ENCODE data around the gene CERT1. TPM values are rescaled to one million over a fixed set of nuclear protein-coding genes. Genes with fewer than 3 reads are reported as not detected.

Gene CERT1
- total and polyA plus RNA-seq, 9 of the 15 experiments (the other 6 are each of a cell fraction or from before 2014, with no cell fraction given) = 3.4 to 24.7 (median 9.8) TPM

- TF ChIP-seq E2F6 (IDR thresholded peaks at IDR 0.05; ENCODE audit: borderline replicate concordance in 1 of 2, extremely low read depth in 1 of 2, insufficient read depth in 1 of 2, insufficient read length in 1 of 2, low read depth in 1 of 2, low read length in 1 of 2, poor library complexity in 1 of 2, severe bottlenecking in 1 of 2) (peak; percentile 77 to 92), EWSR1 (IDR thresholded peaks at IDR 0.05; ENCODE audit: borderline replicate concordance, low read depth, partially characterized antibody) (no peak), NKRF (IDR thresholded peaks at IDR 0.05; ENCODE audit: borderline replicate concordance) (peak; percentile 50), ZNF217 (CRISPR knock-in tag; IDR thresholded peaks at IDR 0.05) (no peak), NR4A1 (CRISPR knock-in tag; IDR thresholded peaks at IDR 0.05) (0 out of 2 replicates have a peak, but pooled peaks have one; percentile 8), NR4A1 (tag; IDR thresholded peaks at IDR 0.05) (no peak), MBD2 (IDR thresholded peaks at IDR 0.05; ENCODE audit: borderline replicate concordance, low read depth) (0 out of 2 replicates have a peak, but pooled peaks have one; percentile 6)
- TF ChIP-seq, protein P1, sequence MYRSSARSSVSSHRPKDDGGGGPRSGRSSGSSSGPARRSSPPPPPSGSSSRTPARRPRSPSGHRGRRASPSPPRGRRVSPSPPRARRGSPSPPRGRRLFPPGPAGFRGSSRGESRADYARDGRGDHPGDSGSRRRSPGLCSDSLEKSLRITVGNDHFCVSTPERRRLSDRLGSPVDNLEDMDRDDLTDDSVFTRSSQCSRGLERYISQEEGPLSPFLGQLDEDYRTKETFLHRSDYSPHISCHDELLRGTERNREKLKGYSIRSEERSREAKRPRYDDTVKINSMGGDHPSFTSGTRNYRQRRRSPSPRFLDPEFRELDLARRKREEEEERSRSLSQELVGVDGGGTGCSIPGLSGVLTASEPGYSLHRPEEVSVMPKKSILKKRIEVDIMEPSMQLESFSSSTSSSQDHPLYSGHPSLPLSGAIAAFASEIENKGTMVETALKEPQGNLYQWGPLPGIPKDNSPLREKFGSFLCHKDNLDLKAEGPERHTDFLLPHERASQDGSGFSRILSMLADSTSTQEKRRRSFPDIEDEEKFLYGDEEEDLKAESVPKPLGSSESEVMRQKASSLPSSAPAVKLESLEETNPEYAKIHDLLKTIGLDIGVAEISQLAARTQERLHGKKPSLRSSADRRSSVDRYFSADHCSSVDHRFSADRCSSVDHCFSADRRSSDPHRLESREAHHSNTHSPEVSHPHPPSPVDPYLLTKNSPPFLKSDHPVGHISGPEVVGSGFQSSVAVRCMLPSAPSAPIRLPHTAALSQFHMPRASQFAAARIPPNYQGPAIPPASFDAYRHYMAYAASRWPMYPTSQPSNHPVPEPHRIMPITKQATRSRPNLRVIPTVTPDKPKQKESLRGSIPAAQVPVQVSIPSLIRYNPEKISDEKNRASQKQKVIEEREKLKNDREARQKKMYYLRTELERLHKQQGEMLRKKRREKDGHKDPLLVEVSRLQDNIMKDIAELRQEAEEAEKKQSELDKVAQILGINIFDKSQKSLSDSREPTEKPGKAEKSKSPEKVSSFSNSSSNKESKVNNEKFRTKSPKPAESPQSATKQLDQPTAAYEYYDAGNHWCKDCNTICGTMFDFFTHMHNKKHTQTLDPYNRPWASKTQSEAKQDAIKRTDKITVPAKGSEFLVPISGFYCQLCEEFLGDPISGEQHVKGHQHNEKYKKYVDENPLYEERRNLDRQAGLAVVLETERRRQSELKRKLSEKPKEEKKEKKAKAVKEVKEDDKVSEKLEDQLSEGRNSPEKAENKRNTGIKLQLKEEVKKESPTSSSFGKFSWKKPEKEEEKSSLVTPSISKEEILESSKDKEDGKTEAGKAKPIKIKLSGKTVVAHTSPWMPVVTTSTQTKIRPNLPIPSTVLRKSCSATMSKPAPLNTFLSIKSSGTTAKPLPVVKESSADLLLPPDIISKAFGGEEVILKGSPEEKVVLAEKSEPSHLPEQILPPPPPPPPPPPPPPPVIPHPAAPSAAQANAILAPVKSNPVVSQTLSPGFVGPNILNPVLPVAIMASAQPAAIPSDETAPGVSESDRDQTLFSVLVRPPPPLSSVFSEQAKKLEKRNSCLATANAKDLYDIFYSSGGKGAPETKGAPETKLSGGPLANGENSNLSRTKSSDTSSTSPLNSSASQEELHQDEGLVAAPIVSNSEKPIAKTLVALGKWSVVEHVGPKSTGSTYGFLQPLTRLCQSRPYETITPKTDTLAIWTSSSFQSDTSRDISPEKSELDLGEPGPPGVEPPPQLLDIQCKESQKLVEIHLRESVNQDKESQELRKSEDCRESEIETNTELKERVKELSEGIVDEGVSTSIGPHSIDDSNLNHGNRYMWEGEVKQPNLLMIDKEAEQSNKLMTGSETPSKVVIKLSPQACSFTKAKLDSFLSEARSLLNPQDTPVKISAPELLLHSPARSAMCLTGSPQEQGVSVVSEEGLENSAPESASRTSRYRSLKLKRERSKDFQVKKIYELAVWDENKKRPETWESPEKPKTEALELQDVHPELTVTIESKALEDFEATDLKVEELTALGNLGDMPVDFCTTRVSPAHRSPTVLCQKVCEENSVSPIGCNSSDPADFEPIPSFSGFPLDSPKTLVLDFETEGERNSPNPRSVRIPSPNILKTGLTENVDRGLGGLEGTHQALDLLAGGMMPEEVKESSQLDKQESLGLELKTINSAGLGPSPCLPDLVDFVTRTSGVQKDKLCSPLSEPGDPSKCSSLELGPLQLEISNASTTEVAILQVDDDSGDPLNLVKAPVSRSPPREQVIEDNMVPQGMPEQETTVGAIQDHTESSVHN (IDR thresholded peaks at IDR 0.05; ENCODE audit: borderline replicate concordance in 1 of 2, low read depth in 1 of 2) = no peak
Measured at GRCh38 chr5:75510836-75511434, 494 bp downstream of the CERT1 start (continued).
